Forelimb muscle (tissue), 1 donor: ENCODE results near the gene ZFYVE9. TPM values are rescaled to one million over a fixed set of nuclear protein-coding genes. Genes with fewer than 3 reads are reported as not detected.
"Not testable (repeated sequence)": the region's sequence is repeated elsewhere in the genome, so short reads cannot be mapped to it uniquely, and the experiment has no call there.

Experiments used
- DNase-seq: peaks from one replicate; pipeline ENCODE4 v3.0.0-alpha.2; 2013; ENCODE audit warnings: low read depth
- polyA plus RNA-seq: library from polyadenylated mRNA; unstranded; fragments of 120-200 nt; gene quantifications from one replicate; pipeline ENCODE4 v1.2.1, GENCODE V29; 2013; ENCODE audit not compliant: insufficient read length

Gene ZFYVE9
- polyA plus RNA-seq, result 19.8 TPM

DNA sequence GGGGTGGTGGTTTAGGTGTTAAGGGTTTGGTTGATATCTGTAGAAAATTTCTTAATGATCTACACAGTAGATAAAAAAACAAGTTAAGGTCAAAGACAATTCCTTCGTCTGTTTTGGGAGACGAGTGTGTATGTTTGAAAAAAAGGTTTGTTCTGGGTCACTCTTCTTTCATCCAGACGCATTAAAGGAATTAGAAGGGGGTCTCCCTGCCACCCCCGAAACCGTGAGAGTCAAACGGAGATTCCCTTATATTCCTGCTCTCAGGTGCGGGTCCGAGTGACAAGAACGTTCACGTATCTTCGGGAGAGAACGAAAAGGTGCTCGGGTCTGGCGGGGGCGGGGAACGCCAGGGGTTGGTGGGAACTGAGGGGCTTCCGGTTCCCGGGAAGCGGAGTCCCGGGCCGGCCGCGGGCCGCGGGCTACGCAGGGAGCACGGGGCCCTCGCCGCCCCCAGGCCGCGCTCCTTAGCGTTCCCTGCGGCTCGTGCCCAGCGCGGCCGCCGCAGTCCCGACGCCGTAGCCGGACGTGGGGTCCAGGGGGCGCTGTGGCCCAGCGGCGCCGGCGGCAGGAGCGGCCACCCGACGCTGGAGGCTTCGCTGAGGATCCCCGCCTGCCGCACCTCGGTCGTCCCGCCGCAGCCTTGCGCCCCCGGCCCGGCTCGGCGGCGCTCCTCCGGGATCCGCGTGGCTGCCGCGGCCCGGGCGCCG, at the start of gene ZFYVE9:
Gene ZFYVE9 (plus strand): TSS at position 577 of the 707 bp plus-strand sequence. CDS start 91,118 bp downstream, outside the sequence.
- no peak for DNase-seq

DNA sequence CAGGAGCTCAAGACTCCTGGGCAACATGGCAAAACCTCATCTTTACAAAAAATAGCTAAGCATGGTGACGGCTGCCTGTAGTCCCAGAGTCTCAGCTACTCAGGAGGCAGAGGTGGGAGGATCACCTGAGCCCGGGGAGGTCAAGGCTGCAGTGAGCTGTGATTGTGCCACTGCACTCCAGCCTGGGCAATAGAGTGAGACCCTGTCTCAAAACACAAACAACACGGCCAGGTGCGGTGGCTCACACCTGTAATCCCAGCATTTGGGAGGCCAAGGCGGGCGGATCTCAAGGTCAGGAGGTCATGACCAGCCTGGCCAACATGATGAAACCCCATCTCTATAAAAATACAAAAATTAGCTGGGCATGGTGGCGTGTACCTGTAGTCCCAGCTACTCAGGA, 47.6 kb upstream of the ZFYVE9 start:
- not testable (repeated sequence) for DNase-seq

DNA sequence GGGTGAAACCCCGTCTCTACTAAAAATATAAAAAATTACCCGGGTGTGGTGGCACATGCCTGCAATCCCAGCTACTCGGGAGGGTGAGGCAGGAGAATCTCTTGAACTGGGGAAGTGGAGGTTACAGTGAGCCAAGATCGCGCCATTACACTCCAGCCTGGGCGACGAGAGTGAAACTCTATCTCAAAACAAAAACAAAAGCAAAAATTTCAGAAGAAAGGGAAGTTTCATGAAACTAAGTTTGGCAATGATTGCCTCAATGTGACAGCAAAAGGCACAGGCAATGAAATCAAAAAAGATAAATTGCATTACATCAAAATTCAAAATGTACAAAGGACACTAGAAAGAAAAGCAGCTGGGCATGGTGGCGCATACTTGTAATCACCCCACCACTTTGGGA, 45.7 kb upstream of the ZFYVE9 start:
- DNase-seq, result no peak

DNA sequence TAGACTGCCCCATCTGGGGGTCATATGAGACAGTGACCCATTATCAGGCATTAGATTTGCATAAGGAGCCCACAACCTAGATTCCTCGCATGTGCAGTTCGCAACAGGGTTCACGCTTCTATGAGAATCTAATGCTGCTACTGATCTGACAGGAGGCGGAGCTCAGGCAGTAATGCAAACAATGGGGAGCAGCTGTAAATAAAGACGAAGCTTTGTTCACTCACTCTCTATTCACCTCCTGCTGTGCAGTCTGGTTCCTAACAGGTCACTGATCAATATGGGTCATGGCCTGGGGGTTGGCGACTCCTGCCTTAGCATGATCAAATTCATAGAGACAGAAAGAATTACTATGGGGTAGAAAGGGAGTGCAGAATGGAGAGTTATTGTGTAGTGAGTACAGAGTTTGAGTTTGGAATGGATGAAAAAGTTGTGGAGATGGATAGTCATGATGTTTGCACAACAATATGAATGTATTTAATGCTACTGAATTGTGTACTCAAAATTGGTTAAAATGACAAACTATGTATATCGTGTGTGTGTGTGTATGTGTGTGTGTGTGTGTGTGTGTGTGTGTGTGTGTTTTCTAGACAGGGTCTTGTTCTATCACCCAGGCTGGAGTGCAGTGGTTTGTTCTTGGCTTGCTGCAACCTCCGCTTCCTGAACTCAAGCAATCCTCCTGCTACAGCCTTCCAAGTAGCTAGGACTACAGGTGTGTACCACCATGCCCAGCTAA, 43.6 kb upstream of the ZFYVE9 start:
- DNase-seq, result no peak

- no peak for DNase-seq
These were observed 39.4 kb upstream of the ZFYVE9 start for GRCh38 chr1:52102336-52103013.

- no peak for DNase-seq
These were observed 30.4 kb upstream of the ZFYVE9 start for GRCh38 chr1:52111492-52111891.

DNA sequence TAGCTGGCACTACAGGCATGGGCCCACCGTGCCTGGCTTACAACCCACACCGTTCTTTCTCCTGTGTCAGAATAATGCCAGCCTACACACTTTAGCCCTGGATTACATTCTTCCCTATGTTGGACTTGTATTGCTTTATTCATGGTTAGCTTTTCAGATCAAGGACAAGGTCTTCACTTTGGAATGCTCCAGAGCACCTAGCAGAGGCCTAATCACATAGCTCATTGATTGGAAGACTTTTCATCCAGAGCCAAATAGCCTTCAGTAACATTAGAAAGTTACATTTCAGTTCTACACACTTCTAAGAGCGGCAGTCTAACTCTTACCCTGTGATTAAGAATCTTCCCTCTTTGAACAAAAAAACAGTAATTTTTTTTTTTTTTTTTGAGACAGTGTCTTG, 29.4 kb upstream of the ZFYVE9 start:
- no peak for DNase-seq

GRCh38 chr1:52119301-52120079, 22.4 kb upstream of the ZFYVE9 start:
- no peak for DNase-seq

DNA sequence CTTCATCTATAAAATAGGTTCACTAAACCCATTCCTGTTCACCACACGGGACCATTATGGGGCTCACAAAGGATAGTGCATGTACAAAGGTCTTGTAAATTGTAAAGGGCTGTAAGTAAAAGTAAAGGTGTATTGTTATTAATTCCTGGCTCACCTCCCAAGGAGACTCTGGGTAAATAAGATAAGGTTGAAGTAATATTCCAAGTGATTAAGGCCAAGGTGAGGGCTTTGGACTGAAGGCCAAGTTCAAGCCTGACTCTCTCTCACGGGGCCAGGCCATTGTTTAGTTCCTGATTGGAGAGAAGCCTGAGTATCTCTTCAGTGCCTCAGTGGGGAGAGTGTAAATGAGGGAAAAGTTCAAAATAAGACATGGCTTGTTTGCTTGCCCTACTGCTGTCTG, 19.5 kb upstream of the ZFYVE9 start:
- no peak for DNase-seq

- no peak for DNase-seq
These were observed 18.3 kb upstream of the ZFYVE9 start for GRCh38 chr1:52123622-52124021.

- no peak for DNase-seq
These were observed 16.0 kb upstream of the ZFYVE9 start for GRCh38 chr1:52125736-52126359.

DNA sequence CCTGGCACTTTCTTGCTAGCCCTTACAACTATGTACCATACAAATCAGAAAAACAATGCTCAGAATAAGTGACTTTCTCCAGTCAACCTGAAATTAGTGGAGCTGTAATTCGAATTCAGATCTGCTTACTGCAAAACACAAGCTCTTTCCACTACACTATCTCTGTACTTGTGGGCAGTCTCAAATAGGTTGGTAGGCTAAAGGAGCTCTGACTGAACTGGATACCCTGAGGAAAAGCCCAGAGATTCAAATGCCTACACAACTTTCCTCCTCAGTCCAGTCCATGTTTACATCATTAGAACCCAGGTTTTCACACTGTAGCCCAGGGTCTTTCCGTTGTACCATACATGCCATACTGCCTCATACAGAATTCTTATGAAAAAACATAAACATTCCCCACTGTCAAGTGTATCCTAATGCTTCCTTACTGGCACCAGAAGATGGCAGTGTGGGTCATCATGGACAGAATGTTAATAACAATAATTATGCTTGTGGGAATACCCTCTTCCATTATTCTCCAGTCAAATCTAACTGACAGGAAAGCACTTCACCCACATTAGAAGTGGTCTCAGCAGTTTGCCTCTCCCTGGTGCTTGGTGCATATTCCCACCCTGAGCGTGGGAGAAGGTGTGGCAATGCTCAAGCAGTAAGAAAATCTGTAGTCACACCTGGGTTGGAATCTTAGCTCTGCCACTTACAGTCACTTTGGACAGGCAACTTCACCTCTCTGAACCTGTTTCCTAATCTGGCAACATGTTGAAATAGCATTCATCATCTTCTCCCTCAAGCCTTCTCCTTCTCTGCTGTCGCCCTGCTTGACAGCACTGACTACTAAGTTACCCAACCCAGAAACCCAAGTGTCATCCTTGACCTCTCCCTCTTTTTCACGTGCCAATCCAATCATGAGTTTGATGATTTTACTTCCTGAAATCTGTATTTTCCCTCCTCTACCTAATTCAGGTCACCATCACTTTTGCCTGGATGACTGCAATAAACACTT, 14.4 kb upstream of the ZFYVE9 start:
- DNase-seq, result no peak

GRCh38 chr1:52139817-52140540, 1.9 kb upstream of the ZFYVE9 start:
- no peak for DNase-seq

DNA sequence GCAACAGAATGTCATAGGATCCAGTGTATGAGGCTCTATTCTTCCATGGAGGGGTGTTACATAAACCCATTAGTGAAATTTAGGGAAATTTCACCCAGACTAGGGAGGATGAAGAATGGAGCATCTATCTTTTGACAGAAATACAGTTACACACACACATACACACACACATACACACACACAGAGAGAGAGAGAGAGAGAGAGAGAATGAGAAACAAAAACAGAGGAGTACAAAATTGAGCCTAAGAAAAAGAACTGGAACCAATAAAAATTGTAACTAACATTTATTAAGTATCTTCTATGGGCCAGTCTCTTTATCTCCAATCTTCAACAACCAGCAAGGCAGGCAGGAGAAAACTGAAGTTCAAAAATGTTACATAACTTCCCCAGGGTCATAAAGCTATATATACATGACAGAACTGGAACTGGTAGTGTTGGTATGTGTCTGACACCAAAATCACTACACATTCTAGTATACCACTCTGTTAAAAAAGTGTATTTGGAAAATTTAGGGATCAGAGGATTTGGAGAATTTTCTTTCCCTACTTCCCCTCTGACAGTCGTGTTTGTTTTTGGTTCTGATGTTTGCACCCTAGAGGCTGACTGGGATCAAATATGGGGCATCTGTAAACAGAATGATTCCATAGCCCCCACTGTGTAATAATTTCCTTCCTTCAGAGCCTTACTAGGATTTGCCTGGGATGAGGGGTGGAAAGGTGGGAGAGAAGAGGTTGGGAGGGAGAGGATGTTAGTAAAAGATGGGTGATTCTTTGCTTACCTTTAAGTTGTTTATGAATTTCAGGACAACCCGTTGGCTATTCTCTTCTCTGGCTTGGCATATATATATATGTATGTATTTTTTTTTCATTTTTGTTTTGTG, 1.0 kb upstream of the ZFYVE9 start:
- no peak for DNase-seq

DNA sequence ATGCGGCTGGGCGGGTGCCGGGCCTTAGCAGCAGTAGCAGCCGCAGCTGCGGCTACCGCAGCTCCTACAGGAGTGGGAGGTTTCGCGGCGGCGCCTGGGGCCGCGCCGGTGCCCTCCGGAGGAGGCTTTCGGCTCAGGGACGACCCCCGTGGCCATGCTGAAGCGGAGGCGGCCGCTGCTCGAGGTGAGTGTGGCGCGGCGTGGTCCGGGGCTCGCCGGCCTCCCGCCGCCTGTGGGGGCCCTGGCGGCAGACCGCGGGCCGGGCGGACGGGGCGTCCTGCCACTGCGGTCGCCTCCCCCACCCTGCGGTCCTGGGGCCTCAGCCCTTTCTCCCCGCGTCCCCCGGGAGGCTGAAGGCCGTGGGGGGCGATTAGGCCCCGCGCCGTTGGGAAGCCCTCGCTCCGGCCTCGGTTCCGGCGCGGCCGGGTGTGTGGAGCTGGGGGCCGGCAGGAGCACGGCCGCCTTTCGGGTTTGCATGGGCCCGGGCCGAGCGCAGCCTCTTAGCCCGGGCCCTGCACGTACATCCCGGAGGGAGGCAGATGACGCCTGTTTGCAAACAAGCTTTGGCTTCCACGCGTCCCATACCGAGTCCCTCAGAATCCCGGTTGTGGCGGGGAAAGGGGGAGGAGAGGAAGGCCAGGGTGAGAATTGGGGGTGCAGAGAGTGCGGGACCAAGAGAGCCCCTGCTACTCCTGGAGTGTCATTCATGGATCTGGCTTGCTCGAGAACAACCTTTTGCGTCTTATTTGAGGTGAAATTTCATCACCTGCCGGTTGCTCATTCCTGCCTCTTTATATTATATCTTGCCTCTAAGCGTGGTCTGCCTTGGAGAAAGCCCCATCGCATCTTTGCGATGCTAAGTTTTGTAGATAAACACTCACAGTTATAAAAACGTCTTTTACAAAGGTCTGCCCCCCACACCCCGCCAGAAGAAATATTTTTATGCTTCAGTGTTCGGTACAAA, 613 bp downstream of the ZFYVE9 start:
- no peak for DNase-seq

DNA sequence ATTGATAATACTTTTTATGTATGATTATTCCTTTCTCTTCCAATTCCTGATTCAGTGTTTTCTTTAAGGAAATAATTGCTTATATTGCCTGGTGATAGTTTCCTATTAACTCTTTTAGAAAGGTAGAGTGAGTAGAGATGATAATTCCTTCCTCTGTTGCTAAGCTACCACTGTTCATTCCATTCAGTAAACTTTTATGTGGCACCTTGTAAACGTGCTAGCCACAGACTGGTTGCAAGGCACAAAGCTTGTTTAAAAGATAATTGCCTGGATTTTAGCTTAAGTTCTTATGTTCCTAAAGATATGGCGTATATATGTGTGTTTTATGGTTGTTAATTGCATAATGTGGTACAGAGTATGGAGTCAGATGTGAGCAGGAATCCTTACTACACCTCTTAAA, 3.2 kb downstream of the ZFYVE9 start:
- DNase-seq, result no peak

DNA sequence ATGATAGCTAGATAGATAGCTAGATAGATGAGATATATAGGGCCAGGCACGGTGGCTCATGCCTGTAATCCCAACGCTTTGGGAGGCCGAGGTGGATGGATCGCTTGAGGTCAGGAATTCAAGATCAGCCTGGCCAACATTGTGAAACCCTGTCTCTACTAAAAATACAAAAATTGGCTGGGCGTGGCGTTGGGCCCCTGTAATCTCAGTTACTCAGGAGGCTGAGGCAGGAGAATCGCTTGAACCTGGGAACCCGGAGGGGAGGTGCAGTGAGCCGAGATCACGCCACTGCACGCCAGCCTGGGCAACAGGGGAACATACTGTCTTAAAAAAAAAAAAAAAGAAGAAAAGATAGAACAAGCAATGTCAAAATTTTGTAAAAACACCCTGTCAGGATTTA, 8.6 kb downstream of the ZFYVE9 start:
- DNase-seq, result not testable (repeated sequence)
